ENCODE data around the gene KRTAP10-7.
"Not testable (repeated sequence)": the region's sequence is repeated elsewhere in the genome, so short reads cannot be mapped to it uniquely, and the experiment has no call there.

KRTAP10-7 gene

DNA sequence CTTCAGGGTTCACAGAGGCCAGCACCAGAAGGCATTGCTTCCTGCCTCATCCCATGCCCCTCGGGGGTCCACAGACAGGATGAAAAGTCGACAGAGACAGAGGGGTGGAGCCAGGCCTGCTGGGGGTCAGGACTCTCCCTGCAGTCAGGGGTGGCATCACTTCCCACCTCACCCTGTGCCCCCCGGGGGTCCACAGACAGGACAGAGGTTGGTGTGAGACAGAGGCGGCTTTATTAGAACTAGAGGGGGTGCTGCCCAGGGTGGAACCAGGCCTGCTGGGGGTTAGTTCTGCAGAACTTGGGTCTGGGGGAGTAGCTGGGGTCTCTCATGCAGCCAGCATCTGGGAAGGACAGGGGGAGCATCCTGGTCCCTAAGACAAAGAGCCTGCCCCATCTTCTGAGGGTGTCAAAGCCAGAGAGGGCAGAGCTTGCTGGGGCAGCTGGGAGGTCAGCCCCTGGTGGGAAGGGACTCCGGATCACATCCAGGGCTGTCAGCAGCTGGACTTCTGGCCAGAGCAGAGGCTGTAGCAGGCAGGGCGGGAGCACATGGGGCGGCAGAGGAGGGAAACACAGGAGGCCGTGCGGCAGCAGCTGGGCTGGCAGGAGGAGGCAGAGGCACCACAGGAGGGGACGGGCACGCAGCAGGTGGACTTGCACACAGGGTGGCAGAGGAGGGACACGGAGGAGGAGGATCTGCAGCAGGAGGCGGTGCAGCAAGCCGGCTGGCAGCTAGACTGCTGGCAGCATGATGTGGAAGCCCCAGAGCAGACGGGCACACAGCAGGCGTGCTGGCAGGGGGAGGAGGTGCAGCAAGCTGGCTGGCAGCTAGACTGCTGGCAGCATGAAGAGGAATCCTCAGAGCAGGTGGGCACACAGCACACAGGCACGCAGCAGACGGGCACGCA is 9.2 kb upstream of the KRTAP10-7 start:
- not testable (repeated sequence) for DNase-seq (ENCODE audit: low read depth)

DNA sequence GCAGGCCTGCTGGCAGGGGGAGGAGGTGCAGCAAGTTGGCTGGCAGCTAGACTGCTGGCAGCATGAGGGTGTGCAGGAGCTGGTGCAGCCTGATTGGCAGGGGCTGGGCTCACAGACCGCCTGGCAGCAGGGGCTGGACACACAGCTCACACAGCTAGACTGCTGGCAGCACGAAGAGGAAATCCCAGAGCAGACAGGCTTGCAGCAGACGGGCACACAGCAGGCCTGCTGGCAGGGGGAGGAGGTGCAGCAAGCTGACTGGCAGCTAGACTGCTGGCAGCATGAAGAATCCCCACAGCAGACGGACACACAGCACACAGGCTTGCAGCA is 8.6 kb upstream of the KRTAP10-7 start:
- DNase-seq (ENCODE audit: low read depth) = not testable (repeated sequence)

DNA sequence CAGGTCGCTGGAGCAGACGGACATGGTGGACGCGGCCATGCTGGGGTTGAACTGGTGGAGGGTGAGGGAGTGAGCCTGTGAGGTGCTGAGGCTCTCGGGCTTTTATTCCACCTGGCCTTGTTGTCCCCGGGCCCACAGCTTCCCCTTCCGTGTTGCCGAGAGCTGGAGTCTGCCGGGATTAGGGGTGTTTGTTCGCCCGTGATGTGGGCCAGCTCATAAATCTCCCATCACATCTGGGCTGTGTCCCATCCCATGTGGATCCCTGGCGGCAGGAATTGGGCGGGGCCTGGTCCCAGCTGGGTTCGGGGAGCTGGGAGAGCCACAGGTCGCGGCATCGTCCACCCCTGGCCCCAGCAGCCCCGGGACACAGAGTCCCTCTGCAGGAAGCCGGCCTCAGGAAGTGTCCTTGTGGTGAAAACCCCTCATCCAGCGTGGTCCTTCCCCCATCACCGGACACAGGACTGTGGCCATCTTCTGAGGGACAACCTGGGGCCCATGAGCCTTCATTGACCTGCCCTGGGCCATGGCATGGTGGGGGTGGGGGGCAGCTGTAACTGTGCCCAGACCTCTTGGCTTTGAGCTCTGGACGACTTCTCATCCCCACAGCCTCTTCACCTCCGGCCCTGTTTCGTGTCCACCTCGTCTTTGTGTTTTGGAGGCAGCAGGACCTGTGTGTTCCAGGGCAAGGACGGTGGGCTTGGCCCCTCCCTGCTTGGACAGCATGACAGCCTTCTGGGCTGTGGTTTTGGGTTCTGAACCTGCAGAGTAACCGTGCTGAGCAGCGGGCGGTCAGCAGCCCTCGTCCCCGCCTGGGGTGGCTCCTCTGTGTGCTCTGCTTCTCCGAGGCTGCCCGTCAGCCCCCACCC is 7.7 kb upstream of the KRTAP10-7 start, which contains the start of gene KRTAP10-6:
Gene KRTAP10-6 (minus strand): TSS at position 60 of the 866 bp plus-strand sequence. CDS start 21 bp downstream, at position 39.
- no peak for DNase-seq (ENCODE audit: low read depth)

DNA sequence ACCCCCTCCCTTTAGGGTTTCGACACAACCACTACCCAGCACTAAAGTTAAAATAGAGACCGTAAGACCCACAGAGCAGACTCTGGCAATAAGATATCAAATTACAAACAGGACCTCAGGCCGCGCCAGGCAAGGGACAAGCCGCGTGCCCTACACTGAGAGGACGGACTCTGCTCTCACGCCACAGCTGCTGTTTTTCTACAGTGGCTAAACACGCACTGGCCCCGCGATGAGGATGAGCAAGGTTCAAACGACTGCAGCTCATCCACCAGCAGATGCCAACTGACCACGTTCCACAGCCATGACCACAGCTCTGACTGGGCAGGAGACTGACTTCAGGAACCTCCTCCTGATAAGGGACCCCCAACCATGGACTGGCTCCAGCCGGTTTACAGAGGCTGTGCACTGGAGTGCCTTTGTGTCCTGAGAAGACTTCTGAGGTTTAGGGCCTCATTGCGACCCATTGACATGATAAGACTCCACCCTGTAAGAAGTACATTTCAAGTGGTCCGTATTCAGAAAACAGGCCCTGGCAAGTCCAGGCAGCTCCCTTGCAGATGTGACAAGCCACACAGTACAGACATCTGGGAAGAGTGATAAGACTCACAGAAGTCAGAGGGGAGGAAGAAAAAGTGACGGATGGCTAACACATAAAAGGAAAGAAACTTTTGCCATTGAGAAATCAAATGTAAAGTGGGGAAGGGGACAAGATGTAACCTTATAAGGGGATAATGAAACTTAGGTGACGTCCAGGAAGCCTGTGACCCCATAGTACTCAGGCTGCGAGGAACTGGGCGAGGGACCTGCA is 6.6 kb upstream of the KRTAP10-7 start:
- no peak for DNase-seq (ENCODE audit: low read depth)

DNA sequence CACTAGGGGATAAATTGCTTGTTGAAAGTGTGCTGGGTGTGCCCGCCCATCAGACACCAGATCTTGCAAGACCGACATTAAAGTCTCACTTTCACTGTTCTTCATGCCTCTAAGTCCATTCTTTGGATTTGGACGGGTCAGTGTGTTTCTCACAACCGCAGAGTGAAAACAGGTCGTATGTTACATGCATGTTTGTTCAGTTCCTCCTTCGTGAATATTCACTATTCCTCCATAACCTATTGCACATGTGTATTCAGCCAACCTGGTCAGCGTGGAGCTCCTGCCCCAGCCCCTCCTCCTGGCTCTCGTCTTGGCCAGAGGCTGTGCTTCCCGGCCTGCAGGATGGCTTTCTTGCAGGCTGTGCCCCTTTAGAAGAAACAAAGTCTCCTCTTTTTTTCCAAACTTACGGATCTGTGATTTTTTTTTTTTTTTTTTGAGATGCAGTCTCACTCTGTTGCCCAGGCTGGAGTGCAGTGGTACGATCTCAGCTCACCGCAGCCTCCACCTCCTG is 5.9 kb upstream of the KRTAP10-7 start:
- DNase-seq (ENCODE audit: low read depth) = no peak

DNA sequence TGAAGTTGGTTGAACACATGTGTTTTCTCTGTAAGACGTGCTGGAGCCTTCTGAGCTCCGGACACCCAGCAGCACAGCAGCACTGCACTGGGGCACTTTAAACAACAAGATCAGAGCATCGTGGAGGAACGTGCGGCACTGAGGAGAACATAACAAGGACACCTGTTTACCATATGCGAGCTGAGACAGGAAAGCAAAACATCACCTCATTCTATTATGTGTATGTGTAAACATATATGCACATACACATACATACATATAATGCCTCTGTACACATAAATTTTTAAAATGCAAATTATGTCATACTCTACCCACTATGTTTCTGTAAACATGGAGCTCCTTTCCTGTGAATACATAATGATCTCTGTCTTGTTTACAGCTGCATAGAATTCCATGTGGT is 4.9 kb upstream of the KRTAP10-7 start:
- DNase-seq (ENCODE audit: low read depth) = no peak

GRCh38 chr21:44596068-44596725 is 4.2 kb upstream of the KRTAP10-7 start:
- DNase-seq (ENCODE audit: low read depth) = no peak

GRCh38 chr21:44598061-44598460 is 2.3 kb upstream of the KRTAP10-7 start:
- DNase-seq (ENCODE audit: low read depth) = no peak

- DNase-seq (ENCODE audit: low read depth) = no peak
Observed at GRCh38 chr21:44599264-44600029, 950 bp upstream of the KRTAP10-7 start.

DNA sequence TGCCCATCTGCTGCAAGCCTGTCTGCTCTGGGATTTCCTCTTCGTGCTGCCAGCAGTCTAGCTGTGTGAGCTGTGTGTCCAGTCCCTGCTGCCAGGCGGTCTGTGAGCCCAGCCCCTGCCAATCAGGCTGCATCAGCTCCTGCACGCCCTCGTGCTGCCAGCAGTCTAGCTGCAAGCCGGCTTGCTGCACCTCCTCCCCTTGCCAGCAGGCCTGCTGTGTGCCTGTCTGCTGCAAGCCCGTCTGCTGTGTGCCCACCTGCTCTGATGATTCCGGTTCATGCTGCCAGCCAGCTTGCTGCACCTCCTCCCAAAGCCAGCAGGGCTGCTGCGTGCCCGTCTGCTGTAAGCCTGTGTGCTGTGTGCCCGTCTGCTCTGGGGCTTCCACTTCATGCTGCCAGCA is 694 bp downstream of the KRTAP10-7 start:
- not testable (repeated sequence) for DNase-seq (ENCODE audit: low read depth)

DNA sequence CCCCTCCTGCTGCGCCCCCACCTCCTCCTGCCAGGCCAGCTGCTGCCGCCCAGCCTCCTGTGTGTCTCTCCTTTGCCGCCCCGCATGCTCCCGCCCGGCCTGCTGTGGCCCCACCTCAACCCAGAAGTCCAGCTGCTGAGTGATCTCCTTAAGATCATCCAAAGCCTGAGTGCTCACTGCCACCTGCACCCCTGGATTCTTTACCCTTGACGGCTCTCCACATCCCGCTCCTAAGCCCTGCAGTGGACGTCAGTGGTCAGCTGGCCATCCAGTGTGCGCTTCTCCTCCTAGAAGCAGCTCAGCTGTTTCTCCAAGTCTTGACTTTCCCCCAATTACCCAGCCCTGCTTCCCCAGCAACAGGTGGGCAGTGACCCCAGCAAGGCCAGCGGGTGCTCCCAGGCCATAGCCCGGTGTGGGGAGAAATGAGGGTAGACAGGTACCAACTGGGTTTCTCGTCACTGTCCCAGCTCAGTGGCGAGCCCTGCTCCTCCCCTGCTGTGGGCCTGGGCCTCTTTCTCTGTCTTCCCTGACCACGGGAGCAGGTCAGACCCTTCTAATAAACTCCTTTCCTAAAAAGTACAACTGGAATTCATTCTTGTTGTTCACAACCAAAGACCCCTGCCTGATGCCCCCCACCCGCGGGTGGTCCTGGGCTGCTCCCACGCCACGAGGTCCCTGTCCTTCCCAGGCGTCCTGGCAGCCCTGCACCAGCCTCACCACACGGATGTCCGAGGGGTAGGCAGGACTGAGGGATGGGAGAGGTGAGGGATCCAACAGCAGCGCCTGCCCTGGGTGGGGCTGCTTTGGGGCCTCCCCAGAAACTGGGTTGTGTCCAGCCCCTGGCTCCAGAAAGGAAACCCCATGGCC is 1.4 kb downstream of the KRTAP10-7 start:
- DNase-seq (ENCODE audit: low read depth) = no peak

DNA sequence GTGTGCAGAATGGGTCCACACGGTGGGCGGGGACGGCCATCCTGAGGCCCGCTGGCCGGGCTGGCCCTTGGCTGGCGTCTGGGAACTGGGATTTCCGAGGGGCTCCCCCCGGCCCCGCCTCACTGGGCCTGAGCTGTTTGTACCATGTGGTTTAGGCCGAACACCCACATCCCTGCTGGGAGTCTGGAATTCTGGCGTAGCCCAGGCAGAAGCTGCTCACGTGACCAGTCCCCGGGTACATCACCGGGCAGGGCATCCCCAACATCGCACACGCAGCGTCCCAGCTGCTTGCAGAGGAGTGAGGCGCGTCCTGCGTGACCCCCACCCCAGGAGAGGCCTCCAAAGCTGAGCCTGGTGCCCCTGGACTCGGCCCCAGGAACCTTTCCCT is 2.1 kb downstream of the KRTAP10-7 start:
- DNase-seq (ENCODE audit: low read depth) = no peak

DNA sequence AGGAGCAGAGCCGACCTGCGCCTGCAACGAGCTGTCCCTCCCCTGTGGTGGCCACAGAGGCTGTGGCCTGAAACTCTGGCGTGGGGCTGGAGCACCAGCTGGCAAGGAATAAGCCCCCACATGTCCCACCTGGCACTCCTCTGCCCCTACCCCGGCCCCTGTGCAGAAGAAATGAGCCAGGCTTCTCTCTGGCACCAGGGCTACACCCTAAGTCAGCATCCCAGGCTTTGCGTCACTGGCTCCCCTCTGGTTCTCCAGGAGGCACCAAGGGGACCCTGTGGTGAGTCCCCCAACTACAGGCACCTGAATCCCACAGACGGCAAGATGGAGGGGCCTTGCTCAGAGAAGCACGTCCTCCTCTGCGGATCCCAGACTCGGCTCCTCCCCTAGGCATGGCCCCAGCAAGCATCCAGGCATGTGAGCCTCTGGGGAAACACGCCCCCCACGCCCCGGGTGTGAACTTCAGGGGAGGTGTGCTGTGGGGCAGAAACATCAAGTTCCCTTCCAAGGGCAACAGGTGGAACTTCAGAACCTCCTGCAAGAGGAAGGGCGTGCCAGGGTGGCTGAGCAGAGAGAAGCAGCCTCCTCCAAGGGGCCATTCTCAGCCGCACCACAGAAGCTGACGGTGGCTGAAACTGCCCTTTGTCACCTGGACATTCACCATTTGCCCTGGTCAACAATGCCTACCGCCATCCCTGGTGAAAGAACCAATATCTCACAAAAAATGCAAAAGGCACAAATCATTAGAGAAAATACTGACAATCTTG is 2.9 kb downstream of the KRTAP10-7 start:
- DNase-seq (ENCODE audit: low read depth) = no peak

DNA sequence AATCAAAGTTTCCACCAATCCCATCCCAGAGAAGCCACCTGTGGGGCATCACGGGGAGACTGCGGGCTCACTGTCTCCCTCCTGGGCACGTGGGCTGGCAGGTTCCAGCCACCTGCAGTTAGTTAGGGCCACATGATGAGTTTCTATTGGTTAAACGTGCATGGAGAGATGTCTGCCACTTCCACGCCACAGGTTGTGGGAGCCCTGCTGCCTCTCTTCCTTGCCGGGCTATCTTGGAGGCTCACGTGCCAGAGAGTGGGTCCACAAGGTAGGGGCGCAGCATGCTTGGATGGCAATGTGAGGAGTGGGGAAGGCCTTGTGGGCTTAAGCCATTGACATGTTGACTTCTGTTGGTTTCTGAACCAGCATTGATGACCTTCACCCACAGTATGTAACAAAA is 3.5 kb downstream of the KRTAP10-7 start:
- no peak for DNase-seq (ENCODE audit: low read depth)

DNA sequence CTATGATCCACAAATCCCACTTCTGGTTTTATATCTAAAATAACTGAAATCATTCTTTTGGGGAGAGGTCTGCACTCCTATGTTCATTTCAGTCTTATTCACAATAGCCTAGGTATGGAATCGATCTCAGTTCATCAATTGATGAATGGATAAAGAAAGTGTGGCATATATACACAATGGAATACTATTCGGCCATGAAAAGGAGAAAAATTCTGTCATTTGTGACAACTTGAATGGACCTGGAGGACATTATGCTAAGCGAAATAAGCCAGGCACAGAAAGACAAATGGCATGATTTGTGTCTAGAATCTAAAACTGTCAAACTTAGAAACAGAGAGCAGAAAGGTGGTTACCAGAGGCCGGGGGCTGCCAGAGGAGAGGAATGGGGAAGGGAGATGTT is 6.1 kb downstream of the KRTAP10-7 start:
- no peak for DNase-seq (ENCODE audit: low read depth)

DNA sequence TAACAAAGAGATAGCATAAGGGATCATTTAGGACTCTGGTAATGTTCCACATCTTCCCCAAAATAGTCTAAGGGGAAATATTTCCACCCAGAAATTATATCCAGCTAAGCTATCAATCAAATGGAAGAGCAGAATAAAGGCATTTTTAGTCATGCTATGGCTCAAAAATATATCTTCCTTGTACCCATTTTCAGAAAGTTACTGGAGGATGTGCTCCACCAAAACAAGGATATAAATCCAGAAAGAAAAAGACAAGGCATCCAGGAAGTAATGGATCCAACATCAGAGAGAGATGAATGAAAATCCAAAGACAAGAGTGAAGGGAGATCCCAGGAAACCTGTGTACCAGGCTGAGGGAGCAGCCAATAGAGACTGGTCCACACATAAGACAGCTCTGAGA is 8.8 kb downstream of the KRTAP10-7 start:
- DNase-seq (ENCODE audit: low read depth) = no peak

DNA sequence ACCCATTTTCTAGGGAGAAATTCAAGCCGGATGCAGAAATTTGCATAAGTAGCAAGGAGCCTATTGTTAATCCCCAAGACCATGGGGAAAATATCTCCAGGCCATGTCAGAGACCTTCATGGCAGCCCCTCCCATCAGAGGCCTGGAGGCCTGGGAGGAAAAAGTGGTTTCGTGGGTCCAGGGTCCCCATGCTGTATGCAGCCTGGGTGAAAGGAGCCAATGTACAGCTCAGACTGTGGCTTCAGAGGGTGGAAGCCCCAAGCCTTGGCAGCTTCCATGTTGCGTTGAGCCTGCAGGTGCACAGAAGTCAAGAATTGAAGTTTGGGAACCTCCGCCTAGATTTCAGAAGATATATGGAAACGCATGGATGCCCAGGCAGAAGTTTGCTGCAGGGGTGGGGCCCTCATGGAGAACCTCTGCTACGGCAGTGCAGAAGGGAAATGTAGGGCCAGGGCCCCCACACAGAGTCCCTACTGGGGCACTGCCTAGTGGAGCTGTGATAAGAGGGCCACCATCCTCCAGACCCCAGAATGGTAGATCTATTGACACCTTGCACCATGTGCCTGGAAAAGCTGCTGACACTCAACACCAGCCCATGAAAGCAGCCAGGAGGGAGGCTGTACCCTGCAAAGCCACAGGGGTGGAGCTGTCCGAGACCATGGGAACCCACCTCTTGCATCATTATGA is 9.9 kb downstream of the KRTAP10-7 start:
- DNase-seq (ENCODE audit: low read depth) = not testable (repeated sequence)

GRCh38 chr21:44611551-44611950 is 11.2 kb downstream of the KRTAP10-7 start:
- no peak for DNase-seq (ENCODE audit: low read depth)
